HPDE6-E6E7 (cell line): ENCODE results near the gene NPIPB12.
"Not testable (repeated sequence)": the region's sequence is repeated elsewhere in the genome, so short reads cannot be mapped to it uniquely, and the experiment has no call there.

Source experiments
- DNase-seq: peaks from one replicate; pipeline ENCODE4 v3.0.0; 2011; ENCODE audit warnings: missing footprints; ENCODE audit errors: extremely low spot score

NPIPB12 gene

DNA sequence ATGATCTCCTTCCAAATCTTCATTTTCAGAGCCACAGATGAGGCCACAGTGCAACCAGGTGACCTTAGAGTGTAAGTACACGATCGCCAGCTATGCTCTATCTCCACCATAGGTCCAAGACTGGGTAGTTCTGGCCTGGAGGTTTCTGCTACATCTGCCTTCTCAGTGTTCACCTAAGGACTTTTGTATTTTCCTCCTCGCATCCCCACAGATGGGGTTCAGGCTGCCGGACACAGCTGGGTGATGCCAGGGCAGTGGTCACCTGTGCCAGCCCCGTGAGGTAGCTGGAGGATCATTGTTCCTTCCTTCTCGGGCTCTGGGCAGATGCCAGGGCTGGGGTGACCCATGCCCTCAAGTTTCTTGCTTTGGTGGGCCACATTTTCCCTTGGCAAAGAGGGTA lies at the start of gene NPIPB12:
TSS of gene NPIPB12 (minus strand) at position 101 of the 400 bp plus-strand sequence.
- not testable (repeated sequence) for DNase-seq

GRCh38 chr16:29521520-29521919 lies 15.3 kb upstream of the NPIPB12 start:
- not testable (repeated sequence) for DNase-seq

GRCh38 chr16:29482276-29482675 lies 23.9 kb downstream of the NPIPB12 start:
- DNase-seq = not testable (repeated sequence)

DNA sequence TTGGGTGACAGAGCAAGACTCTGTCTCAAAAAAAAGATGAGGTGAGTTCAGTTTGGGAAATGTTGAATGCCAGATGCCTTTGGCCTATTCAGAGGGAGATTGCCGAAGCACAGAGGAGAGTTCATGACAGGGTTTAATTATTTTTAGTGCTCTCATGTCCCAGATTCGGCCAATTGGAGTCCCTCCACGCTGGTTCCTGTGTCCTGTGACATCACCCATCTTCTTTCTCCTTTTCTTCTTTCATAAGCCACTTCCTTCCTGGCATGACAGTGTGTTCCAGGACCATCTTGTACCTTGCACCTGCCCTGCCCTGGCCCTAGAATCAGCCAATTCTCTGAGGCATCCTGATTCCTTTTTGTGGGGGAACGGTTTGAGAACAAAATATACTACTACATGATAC lies 34.1 kb downstream of the NPIPB12 start:
- not testable (repeated sequence) for DNase-seq

DNA sequence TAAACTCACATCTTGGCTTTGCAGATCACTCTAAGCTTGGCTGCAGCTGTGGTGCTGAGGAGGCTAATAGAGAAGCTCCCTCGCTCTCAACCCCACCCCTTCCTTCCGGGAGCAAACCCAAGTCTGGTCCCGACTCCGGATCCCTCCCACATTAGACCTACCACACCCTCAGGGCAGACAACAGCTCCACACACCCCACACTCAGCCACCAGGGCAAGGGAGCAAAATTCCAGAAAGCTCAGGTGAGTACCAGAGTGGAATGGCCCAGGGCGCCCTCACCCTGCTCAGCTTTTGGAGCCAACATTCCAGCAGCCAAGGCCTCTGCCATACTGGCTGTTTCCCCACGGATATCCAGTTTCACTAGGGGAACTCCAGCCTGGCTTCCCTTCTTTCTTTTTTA lies 36.5 kb downstream of the NPIPB12 start:
- DNase-seq = not testable (repeated sequence)

DNA sequence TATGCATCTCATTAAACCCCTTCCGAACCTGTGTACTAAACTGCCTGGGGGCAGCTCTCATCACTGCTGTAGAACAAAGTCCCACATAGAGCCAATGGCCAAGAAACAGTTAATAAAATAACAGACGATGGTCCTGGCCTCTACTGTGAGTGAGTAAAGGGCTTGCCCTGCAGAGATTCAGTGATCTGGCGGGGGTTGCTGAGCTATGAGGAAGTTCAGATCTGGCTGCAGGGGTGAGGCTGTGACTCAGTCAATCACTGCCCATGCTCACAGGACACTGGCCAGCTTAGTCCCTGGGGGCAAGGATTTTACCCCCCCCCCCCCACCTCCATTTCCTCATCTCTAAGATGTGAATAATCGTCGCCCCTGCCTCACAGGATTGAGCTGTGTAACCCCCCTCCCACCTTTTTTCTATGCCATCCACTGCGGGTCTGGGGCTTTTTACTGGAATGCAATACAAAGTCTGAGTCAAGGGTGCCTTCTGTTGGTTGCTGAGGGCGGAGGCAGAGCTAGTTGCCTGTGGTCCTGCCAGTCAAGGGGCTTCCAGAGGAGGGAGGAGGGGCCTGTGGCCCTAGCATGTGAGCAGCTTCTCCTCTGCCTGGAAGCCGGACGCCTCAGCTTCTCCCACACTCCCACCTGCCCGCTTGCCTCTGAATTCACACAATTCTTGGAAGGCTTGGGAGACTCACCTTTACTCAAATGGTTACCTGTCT lies 38.4 kb downstream of the NPIPB12 start:
- DNase-seq = not testable (repeated sequence)

DNA sequence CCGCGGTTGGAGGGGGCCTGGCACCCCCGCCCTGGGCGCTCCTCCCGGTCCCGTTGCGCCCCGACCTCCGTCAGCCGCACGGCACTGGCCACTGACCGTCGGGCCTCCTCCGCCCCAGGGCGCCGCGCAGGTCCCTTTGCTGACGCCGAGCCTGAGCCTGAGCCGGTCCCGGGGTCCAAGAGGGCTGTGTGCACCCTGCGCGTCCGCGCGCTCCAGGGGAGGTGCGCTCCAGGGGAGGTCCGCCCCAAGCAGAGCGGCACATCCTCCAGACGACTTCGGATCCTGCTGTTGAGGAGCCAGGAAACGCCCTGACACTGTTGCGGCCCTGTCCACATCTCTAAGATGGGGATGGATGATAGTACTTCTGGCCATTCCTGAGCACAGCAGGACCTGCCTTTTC lies 39.3 kb downstream of the NPIPB12 start:
- DNase-seq = not testable (repeated sequence)

DNA sequence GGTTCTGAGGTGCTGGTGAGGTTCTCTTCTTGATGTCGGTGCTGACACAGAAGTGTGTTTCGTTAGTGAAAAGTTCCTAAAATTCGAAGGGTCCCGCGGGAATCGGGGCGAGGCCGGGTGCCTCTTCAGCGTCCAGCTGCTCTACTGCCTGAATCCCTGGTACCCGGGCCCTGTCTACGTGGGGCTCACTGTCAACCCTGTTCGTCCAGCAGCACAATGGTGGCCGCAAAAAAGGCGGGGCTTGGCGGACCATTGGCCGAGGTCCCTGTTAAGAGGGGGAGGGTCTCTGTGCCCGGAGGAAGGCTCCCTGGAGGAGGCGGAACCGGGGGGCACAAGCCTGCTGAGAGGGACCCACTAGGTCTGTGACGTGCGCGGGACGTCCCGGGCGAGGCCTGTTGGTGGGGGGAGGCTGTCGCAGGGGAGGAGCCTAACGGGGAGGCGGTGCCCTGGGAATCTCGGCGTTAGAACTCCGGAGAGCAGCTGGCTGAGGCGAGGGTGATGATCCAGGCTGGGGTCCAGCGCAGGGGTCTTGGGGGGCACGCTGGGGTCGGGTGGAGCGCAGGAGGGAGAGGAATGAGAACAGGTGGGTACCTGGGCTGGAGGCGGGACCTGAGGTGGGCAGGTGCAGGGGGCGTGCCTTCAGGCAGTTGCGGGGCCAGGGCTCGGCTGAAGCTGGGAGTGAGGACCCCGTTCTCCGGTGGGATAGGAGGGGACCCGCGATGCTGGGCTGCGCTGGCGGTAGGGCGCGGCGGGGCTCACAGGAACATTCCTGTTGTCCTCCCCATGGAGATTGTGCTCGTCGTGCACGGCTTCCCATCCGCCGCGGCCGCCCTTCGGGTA lies 40.0 kb downstream of the NPIPB12 start:
- DNase-seq = not testable (repeated sequence)

GRCh38 chr16:29460647-29461030 lies 45.6 kb downstream of the NPIPB12 start:
- not testable (repeated sequence) for DNase-seq

DNA sequence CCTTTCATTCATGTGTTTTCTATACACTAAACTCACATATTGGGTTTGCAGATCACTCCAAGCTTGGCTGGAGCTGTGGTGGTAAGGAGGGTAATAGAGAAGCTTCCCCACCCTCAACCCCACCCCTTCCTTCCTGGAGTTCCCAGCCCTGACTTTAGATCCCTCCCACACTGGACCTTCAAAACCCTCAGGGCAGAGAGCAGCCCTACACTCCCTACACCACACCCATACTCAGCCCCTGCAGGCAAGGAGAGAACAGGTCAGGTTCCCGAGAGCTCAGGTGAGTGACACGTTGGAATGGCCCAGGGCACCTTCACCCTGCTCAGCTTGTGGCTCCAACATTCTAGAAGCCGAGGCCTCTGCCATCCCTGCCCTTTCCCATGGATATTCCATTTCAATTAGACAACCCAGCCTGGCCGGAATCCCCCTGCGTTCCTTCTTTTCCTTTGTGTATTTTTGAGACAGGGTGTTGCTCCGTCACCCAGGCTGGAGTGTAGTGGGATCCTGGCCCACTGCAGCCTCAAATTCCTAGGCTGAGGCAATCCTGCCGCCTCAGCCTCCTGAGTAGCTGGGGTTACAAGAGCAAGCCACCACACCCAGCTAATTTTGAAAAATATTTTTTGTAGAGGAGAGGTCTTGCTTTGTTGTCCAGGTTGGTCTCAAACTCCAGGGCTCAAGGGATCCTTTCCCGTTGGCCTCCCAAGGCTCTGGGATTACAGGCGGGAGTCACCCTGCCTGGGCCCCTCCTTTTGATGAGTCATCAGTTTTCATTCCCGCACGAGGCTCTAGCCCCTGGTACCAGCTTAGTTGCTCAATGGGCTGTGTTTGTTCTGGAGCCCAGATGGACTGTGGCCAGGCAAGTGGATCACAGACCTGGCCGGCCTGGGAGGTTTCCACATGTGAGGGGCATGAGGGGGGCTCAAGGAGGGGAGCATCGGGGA lies 46.2 kb downstream of the NPIPB12 start, which contains the start of gene SULT1A4:
TSS of gene SULT1A4 (plus strand) at position 208 of the 941 bp plus-strand sequence. CDS start 1,473 bp downstream, outside the sequence.
- DNase-seq = not testable (repeated sequence)

DNA sequence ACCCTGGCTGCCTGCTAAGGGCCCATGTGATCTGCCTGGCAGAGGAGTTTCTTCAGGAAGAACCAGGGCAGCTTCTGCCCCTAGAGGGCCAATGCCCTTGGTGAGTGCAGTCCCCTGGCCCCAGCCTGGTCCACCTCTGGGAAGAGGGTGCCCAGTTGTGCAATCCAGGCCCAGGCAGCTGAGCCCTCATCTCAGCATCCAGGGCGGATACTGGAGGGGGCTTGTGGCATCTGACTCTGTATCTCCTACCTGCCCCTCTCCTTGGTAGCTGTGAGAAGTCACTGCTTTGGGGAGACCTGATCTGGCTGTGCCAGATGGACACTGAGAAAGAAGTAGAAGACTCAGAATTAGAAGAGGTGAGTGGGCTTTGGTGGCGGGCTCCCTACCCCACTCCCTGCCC lies 48.5 kb downstream of the NPIPB12 start:
- not testable (repeated sequence) for DNase-seq

- DNase-seq = not testable (repeated sequence)
These were observed 51.4 kb downstream of the NPIPB12 start for GRCh38 chr16:29454828-29455227.

GRCh38 chr16:29454269-29454668 lies 51.9 kb downstream of the NPIPB12 start, which contains the start of the genes BOLA2 and SLX1B:
Gene BOLA2, minus strand, starts transcription at chr16:29454351. Its CDS starts 98 bp downstream, at chr16:29454253.
Gene SLX1B, plus strand, starts transcription at chr16:29454533.
- not testable (repeated sequence) for DNase-seq

- not testable (repeated sequence) for DNase-seq
These were observed 52.5 kb downstream of the NPIPB12 start for GRCh38 chr16:29453754-29454153.
